KMS-11 (cell line): ENCODE measurements around the gene TPPP3.

ENCODE experiments used
- H2AFZ ChIP-seq: fragments of 200-600 bp; sonication (generic); 2 replicates; pipeline ENCODE4 v1.6.1; 2016; ENCODE audit warnings: antibody characterized with exemption, mixed run types, low read depth
- H3K27ac ChIP-seq: fragments of 200-600 bp; sonication (generic); 2 replicates; pipeline ENCODE4 v1.6.1; 2016; ENCODE audit warnings: mild to moderate bottlenecking, mixed run types
- H3K27me3 ChIP-seq: fragments of 200-600 bp; sonication (generic); 2 replicates; pipeline ENCODE4 v1.6.1; 2017; ENCODE audit warnings: mild to moderate bottlenecking, low read depth, mixed run types, moderate library complexity; ENCODE audit not compliant: insufficient read depth
- H3K36me3 ChIP-seq: fragments of 200-600 bp; sonication (generic); 2 replicates; pipeline ENCODE4 v1.6.1; 2017; ENCODE audit warnings: mild to moderate bottlenecking, mixed run types; ENCODE audit not compliant: insufficient read depth
- H3K4me1 ChIP-seq: fragments of 200-600 bp; sonication (generic); 2 replicates; pipeline ENCODE4 v1.6.1; 2016; ENCODE audit warnings: mild to moderate bottlenecking, low read depth, mixed run types; ENCODE audit not compliant: poor library complexity, severe bottlenecking
- H3K4me2 ChIP-seq: fragments of 200-600 bp; sonication (generic); 2 replicates; pipeline ENCODE4 v1.7.0; 2016; ENCODE audit warnings: mild to moderate bottlenecking, mixed run types
- H3K4me3 ChIP-seq: fragments of 200-600 bp; sonication (generic); IDR thresholded peaks from 2 replicates; pipeline ENCODE4 v1.6.1; 2017; ENCODE audit warnings: low read depth, low read length, mixed read lengths; ENCODE audit not compliant: insufficient read depth
- H3K79me2 ChIP-seq: fragments of 200-600 bp; sonication (generic); 2 replicates; pipeline ENCODE4 v1.6.1; 2016; ENCODE audit warnings: low read depth, mixed run types; ENCODE audit not compliant: insufficient read depth
- H3K9ac ChIP-seq: fragments of 200-600 bp; sonication (generic); 2 replicates; pipeline ENCODE4 v1.6.1; 2016; ENCODE audit warnings: mild to moderate bottlenecking, mixed run types
- H4K20me1 ChIP-seq: fragments of 200-600 bp; sonication (generic); 2 replicates; pipeline ENCODE4 v1.6.1; 2016; ENCODE audit warnings: mild to moderate bottlenecking, mixed run types; ENCODE audit not compliant: insufficient read depth
- TF ChIP-seq, protein P1 (sequence below): fragments of 200-600 bp; sonication (generic); conservative IDR thresholded peaks from 2 replicates; pipeline ENCODE4 v1.6.1; 2017; ENCODE audit warnings: low read depth, mild to moderate bottlenecking, antibody characterized with exemption, low read length, moderate library complexity, mixed read lengths

Gene TPPP3

GRCh38 chr16:67425061-67425460 lies 31.8 kb upstream of the TPPP3 start:
- Histone ChIP-seq H3K4me1 (no peaks in the 10 kb centered on the region), H3K27ac (no peak overlapping the region), H3K27me3 (peaks cover 22% of the 10 kb centered on the region; the same call in 1 of the 2 replicates), H3K79me2 (no peaks in the 10 kb centered on the region), H3K4me2 (no peak overlapping the region), H4K20me1 (no peaks in the 10 kb centered on the region), H2AFZ (no peak overlapping the region), H3K36me3 (no peaks in the 10 kb centered on the region), H3K4me3 (no peak overlapping the region), H3K9ac (no peak overlapping the region)
- TF ChIP-seq, protein P1, sequence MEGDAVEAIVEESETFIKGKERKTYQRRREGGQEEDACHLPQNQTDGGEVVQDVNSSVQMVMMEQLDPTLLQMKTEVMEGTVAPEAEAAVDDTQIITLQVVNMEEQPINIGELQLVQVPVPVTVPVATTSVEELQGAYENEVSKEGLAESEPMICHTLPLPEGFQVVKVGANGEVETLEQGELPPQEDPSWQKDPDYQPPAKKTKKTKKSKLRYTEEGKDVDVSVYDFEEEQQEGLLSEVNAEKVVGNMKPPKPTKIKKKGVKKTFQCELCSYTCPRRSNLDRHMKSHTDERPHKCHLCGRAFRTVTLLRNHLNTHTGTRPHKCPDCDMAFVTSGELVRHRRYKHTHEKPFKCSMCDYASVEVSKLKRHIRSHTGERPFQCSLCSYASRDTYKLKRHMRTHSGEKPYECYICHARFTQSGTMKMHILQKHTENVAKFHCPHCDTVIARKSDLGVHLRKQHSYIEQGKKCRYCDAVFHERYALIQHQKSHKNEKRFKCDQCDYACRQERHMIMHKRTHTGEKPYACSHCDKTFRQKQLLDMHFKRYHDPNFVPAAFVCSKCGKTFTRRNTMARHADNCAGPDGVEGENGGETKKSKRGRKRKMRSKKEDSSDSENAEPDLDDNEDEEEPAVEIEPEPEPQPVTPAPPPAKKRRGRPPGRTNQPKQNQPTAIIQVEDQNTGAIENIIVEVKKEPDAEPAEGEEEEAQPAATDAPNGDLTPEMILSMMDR = no peak

- no peak overlapping the region for H3K9ac ChIP-seq
- TF ChIP-seq, protein P1 = no peak
- H3K79me2 ChIP-seq = no peaks in the 10 kb centered on the region
- H3K4me3 ChIP-seq = no peak overlapping the region
- peaks cover 17% of the 10 kb centered on the region; the same call in 1 of the 2 replicates for H3K27me3 ChIP-seq
- H2AFZ ChIP-seq = no peak overlapping the region
- H3K27ac ChIP-seq = no peak overlapping the region
- H3K36me3 ChIP-seq = no peaks in the 10 kb centered on the region
- H4K20me1 ChIP-seq = no peaks in the 10 kb centered on the region
- no peaks in the 10 kb centered on the region for H3K4me1 ChIP-seq
- H3K4me2 ChIP-seq = no peak overlapping the region
Observed at GRCh38 chr16:67424261-67424615, 30.9 kb upstream of the TPPP3 start.

GRCh38 chr16:67423611-67424260 lies 30.4 kb upstream of the TPPP3 start:
- TF ChIP-seq, protein P1 = no peak
- Histone ChIP-seq H3K4me2 (no peak overlapping the region), H3K36me3 (no peaks in the 10 kb centered on the region), H2AFZ (no peak overlapping the region), H3K27ac (no peak overlapping the region), H3K9ac (no peak overlapping the region), H4K20me1 (no peaks in the 10 kb centered on the region), H3K4me1 (no peaks in the 10 kb centered on the region), H3K79me2 (no peaks in the 10 kb centered on the region), H3K27me3 (peaks cover 14% of the 10 kb centered on the region; the same call in 1 of the 2 replicates), H3K4me3 (no peak overlapping the region)

DNA sequence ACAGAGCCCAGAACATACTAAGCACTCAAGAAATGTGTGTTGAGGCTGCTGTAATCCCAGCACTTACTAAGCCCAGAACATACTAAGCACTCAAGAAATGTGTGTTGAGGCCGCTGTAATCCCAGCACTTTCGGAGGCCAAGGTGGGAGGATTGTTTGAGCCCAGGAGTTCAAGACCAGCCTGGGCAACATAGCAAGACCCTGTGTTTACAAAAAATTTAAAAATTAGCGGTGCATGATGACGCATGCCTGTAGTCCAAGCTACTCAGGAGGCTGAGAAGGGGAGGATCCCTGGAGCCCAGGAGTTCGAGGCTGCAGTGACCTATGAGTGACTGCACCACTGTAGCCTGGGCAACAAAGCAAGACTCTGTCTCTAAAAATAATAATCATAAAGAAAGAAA lies 29.7 kb upstream of the TPPP3 start:
- TF ChIP-seq, protein P1 = no peak
- no peaks in the 10 kb centered on the region for H3K79me2 ChIP-seq
- no peak overlapping the region for H3K9ac ChIP-seq
- no peak overlapping the region for H2AFZ ChIP-seq
- H3K27ac ChIP-seq = no peak overlapping the region
- no peak overlapping the region for H3K4me2 ChIP-seq
- H3K4me1 ChIP-seq = no peaks in the 10 kb centered on the region
- H3K4me3 ChIP-seq = no peak overlapping the region
- peaks cover 14% of the 10 kb centered on the region; the same call in 1 of the 2 replicates for H3K27me3 ChIP-seq
- H3K36me3 ChIP-seq = no peaks in the 10 kb centered on the region
- H4K20me1 ChIP-seq = no peaks in the 10 kb centered on the region
